NT2/D1 (cell line): Measurements from ENCODE around the gene ROR1.

Experiments
- SUZ12 ChIP-seq: IDR thresholded peaks from 2 replicates; pipeline ENCODE4 v1.6.1; 2011; ENCODE audit not compliant: insufficient read length, insufficient read depth; ENCODE audit errors: extremely low read depth
- YY1 ChIP-seq: IDR thresholded peaks from 2 replicates; pipeline ENCODE4 v1.6.1; 2011; ENCODE audit not compliant: insufficient read length, insufficient read depth
- ZNF274 ChIP-seq: IDR thresholded peaks from 2 replicates; pipeline ENCODE4 v1.6.1; 2011; ENCODE audit warnings: mild to moderate bottlenecking, low read depth, low read length

GRCh38 chr1:64163970-64164369 lies 390.2 kb downstream of the ROR1 start:
- TF ChIP-seq YY1, result no peak
- no peak for TF ChIP-seq SUZ12
- no peak for TF ChIP-seq ZNF274
